Nephron (organoid): ENCODE measurements around the gene MAST2.

Experiments used
- H3K27ac Mint-ChIP-seq, 3 experiments: 2 replicates each; pipeline ENCODE4 v1.8.0; 2020; ENCODE audit warnings: mixed read lengths in 3 of 3, mild to moderate bottlenecking in 2 of 3, moderate library complexity in 1 of 3
- H3K27me3 Mint-ChIP-seq: 2 replicates; pipeline ENCODE4 v1.8.0; 2021; ENCODE audit warnings: low read depth, mild to moderate bottlenecking, moderate library complexity, mixed read lengths
- H3K36me3 Mint-ChIP-seq: 2 replicates; pipeline ENCODE4 v1.8.0; 2020; ENCODE audit warnings: low read depth, mixed read lengths
- H3K4me1 Mint-ChIP-seq: 2 replicates; pipeline ENCODE4 v1.8.0; 2020; ENCODE audit warnings: mixed read lengths
- H3K4me3 Mint-ChIP-seq, 3 experiments: 2 replicates each; pipeline ENCODE4 v1.8.0; 2020; ENCODE audit warnings: mild to moderate bottlenecking in 3 of 3, mixed read lengths in 3 of 3, moderate library complexity in 2 of 3
- H3K9me3 Mint-ChIP-seq: 2 replicates; pipeline ENCODE4 v1.8.0; 2020; ENCODE audit warnings: mixed read lengths
- TF ChIP-seq, protein P1 (sequence below), 3 experiments: fragments of 200-600 bp; sonication (generic); IDR thresholded peaks; one replicate each; pipeline ENCODE4 v1.5.0; 2021; ENCODE audit warnings: antibody characterized with exemption in 3 of 3; ENCODE audit not compliant: unreplicated experiment in 3 of 3

The MAST2 gene

DNA sequence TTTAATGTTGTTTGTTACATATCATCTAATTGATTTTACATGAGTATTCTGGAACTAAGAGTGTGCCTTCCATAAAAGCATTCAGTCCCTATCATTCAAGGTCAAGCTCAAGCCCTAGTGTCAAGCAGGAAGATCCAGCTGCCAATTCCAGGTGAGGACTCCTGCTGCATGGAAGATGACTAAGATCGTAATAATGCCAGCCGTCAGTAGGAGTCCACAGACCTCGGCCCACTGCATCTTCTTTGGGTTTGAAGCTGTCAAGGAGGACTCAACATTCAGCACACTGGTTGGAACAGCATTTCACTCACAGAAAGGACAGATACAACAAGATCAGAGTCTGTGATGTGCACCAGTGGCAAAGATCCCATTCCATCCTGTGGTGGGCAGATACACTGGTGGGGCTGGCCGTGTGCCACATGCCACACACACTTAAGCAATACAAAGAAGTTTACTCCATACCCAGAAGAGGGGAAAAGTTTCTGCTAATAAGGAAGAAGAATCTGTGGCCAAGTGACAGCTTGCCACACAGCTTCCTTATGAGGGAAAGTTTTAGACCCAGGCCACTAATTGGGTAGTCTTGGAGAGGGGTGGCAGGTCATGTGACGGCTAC is 168.6 kb downstream of the MAST2 start:
- TF ChIP-seq, protein P1, sequence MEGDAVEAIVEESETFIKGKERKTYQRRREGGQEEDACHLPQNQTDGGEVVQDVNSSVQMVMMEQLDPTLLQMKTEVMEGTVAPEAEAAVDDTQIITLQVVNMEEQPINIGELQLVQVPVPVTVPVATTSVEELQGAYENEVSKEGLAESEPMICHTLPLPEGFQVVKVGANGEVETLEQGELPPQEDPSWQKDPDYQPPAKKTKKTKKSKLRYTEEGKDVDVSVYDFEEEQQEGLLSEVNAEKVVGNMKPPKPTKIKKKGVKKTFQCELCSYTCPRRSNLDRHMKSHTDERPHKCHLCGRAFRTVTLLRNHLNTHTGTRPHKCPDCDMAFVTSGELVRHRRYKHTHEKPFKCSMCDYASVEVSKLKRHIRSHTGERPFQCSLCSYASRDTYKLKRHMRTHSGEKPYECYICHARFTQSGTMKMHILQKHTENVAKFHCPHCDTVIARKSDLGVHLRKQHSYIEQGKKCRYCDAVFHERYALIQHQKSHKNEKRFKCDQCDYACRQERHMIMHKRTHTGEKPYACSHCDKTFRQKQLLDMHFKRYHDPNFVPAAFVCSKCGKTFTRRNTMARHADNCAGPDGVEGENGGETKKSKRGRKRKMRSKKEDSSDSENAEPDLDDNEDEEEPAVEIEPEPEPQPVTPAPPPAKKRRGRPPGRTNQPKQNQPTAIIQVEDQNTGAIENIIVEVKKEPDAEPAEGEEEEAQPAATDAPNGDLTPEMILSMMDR (IDR thresholded peaks at IDR 0.05; ENCODE audit: unreplicated experiment in 3 of 3): no peak
- H3K27ac Mint-ChIP-seq: no peak overlapping the region
- no peaks in the 10 kb centered on the region for H3K9me3 Mint-ChIP-seq
- peaks cover 38% of the 10 kb centered on the region for H3K36me3 Mint-ChIP-seq
- peaks cover 4% of the 10 kb centered on the region for H3K4me1 Mint-ChIP-seq
- no peak overlapping the region for H3K4me3 Mint-ChIP-seq
- no peaks in the 10 kb centered on the region for H3K27me3 Mint-ChIP-seq

DNA sequence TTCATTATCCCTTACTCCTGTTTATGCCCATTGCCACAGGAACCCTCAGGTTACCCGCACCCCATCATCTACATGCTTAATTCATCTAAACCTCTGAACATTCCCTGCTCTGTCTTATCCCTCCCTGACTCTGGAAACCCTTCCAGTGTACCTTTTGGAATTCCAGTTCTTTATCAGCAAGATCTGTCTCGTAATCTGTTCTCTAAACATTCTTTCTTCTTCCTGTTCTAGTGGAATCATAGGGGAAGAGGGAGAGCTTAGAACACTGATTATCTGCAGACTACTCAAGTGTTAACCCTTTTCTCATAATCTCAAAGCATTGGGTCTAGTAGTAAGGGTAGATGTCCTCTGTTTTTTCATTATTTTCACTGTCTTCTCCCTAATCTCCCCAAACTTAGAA is 169.2 kb downstream of the MAST2 start:
- Mint-ChIP-seq H3K27ac (no peak overlapping the region), H3K4me1 (peaks cover 4% of the 10 kb centered on the region)

DNA sequence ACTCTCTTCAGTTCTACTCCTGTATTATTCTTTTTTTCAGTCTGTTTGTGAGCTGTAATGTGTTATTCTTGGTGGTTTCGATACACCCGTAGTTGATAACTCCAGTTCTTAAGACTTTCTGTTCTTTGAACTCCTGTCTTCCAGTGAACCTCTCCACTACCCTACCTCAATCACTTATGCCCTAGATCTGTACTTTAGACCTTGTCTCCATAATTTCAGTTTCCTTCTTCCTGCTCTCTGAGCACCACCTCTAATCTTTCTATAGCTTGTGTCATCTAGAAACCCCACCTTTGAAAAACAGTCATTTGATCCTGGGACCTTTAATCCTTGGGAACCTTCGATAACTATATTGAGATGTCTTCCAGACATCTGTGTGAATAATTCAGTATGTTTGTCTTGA is 169.7 kb downstream of the MAST2 start:
- H3K4me3 Mint-ChIP-seq: no peak overlapping the region
- H3K27me3 Mint-ChIP-seq: no peaks in the 10 kb centered on the region
- H3K4me1 Mint-ChIP-seq: peaks cover 4% of the 10 kb centered on the region
- no peaks in the 10 kb centered on the region for H3K9me3 Mint-ChIP-seq
- H3K36me3 Mint-ChIP-seq: peaks cover 35% of the 10 kb centered on the region
- H3K27ac Mint-ChIP-seq: no peak overlapping the region
- TF ChIP-seq, protein P1 (IDR thresholded peaks at IDR 0.05; ENCODE audit: unreplicated experiment in 3 of 3): no peak

More for the DNA sequence above, 169.2 kb downstream of the MAST2 start:
- Mint-ChIP-seq H3K4me3 (no peak overlapping the region), H3K36me3 (peaks cover 35% of the 10 kb centered on the region), H3K27me3 (no peaks in the 10 kb centered on the region), H3K9me3 (no peaks in the 10 kb centered on the region)
- TF ChIP-seq, protein P1 (IDR thresholded peaks at IDR 0.05; ENCODE audit: unreplicated experiment in 3 of 3): no peak

DNA sequence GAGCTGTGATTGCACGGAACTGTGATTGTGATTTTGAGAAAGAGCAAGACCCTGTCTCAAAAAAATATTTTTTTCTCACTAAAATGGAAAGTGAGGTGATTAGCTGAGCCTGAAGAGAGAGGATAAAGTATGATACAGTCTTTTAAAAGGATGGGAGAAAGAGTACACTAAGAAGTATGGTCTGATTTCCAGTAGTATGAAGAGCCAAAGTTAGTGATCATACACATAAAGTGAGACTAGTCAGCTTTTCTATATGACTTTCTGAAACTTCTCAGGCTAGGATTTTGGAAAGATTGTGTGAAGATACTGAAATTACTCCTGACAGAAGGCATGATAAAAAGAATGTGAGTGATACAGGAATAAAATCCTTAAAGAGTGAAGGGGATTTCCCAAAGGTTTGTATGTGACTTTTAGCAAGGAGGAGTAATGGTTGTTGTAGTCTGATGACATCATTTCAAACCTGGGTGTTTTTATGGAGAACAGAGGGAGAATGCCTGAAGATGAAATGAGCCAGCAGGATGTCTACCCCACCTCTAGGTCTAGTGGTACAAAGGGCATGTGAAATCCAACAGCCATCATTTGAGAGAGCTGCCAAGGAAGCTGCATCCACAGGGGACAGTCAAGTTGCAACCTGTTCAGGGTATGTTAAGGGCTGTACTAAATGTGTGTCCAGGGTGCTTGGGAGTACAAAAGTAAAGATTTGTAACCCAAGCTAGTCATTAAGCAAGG is 171.3 kb downstream of the MAST2 start:
- Mint-ChIP-seq H3K9me3 (no peaks in the 10 kb centered on the region), H3K4me1 (no peaks in the 10 kb centered on the region), H3K27ac (no peak overlapping the region), H3K36me3 (peaks cover 24% of the 10 kb centered on the region), H3K27me3 (no peaks in the 10 kb centered on the region), H3K4me3 (no peak overlapping the region)
- TF ChIP-seq, protein P1 (IDR thresholded peaks at IDR 0.05; ENCODE audit: unreplicated experiment in 3 of 3): no peak

DNA sequence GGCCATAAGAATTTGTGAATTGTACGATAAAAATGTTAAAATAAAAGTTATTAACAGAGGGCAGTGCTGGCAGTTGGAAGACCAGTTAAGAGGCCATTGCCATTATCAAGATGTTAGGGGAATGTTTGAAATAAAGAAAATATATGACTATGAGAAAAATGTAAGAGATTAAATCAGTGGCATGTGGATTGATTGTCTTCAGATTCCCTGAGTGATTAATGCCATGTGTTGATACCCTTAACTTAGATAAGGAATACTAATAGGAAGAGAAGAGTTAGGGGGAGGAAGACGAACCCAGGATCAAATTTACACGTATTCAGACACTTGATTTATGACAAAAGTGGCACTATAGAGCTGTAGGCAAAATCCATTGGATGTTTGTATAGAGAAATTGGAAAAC is 173.2 kb downstream of the MAST2 start:
- Mint-ChIP-seq H3K27me3 (no peaks in the 10 kb centered on the region), H3K4me3 (no peak overlapping the region), H3K36me3 (peaks cover 9% of the 10 kb centered on the region), H3K4me1 (no peaks in the 10 kb centered on the region), H3K9me3 (no peaks in the 10 kb centered on the region), H3K27ac (no peak overlapping the region)
- TF ChIP-seq, protein P1 (IDR thresholded peaks at IDR 0.05; ENCODE audit: unreplicated experiment in 3 of 3): no peak
